AG20443 (cell line): ENCODE data around the gene ADAM33.

ENCODE experiments used
- DNase-seq: peaks from one replicate; pipeline ENCODE4 v3.0.0; 2012; ENCODE audit warnings: low spot score, mixed read lengths

The ADAM33 gene

GRCh38 chr20:3710011-3710466 is 28.2 kb upstream of the ADAM33 start:
- DNase-seq: no peak

GRCh38 chr20:3707508-3707899 is 25.7 kb upstream of the ADAM33 start:
- no peak for DNase-seq

GRCh38 chr20:3706774-3707507 is 25.1 kb upstream of the ADAM33 start:
- DNase-seq: peak; percentile 82

GRCh38 chr20:3705970-3706739 is 24.3 kb upstream of the ADAM33 start:
- DNase-seq: no peak

- no peak for DNase-seq
These were observed 23.7 kb upstream of the ADAM33 start for GRCh38 chr20:3705491-3705969.

- DNase-seq: no peak
These were observed 22.3 kb upstream of the ADAM33 start for GRCh38 chr20:3704087-3704486.

GRCh38 chr20:3702611-3703391 is 21.0 kb upstream of the ADAM33 start:
- no peak for DNase-seq

GRCh38 chr20:3701061-3701998 is 19.5 kb upstream of the ADAM33 start:
- DNase-seq: no peak

GRCh38 chr20:3699037-3699436 is 17.2 kb upstream of the ADAM33 start:
- no peak for DNase-seq

- no peak for DNase-seq
These were observed 16.8 kb upstream of the ADAM33 start for GRCh38 chr20:3698591-3699001.

GRCh38 chr20:3697588-3698305 is 15.9 kb upstream of the ADAM33 start:
- no peak for DNase-seq

- DNase-seq: no peak
These were observed 15.2 kb upstream of the ADAM33 start for GRCh38 chr20:3696745-3697587.

- no peak for DNase-seq
These were observed 14.4 kb upstream of the ADAM33 start for GRCh38 chr20:3696200-3696599.

GRCh38 chr20:3694864-3695263 is 13.1 kb upstream of the ADAM33 start:
- no peak for DNase-seq

- no peak for DNase-seq
These were observed 11.6 kb upstream of the ADAM33 start for GRCh38 chr20:3693376-3693775.

GRCh38 chr20:3692706-3693294 is 11.0 kb upstream of the ADAM33 start:
- DNase-seq: no peak

GRCh38 chr20:3691897-3692296 is 10.1 kb upstream of the ADAM33 start:
- no peak for DNase-seq

GRCh38 chr20:3691306-3691705 is 9.5 kb upstream of the ADAM33 start:
- DNase-seq: no peak

- DNase-seq: no peak
These were observed 8.6 kb upstream of the ADAM33 start for GRCh38 chr20:3690413-3690812.
